Activated T-cell treated with anti-CD3 and anti-CD28 coated beads, Interleukin-2, amount 50 U/mL, for 4 hours (primary cell): ENCODE measurements around the gene SIRT4. TPM values are rescaled to one million over a fixed set of nuclear protein-coding genes. Genes with fewer than 3 reads are reported as not detected.
"Not testable (repeated sequence)": the region's sequence is repeated elsewhere in the genome, so short reads cannot be mapped to it uniquely, and the experiment has no call there.

Experiments
- ATAC-seq, 2 donors: fragments of 200-7000 bp; cut with Tn5 transposase; one replicate each; pipeline ENCODE4 v1.10.0; 2021
- DNase-seq: peaks from one replicate; pipeline ENCODE4 v3.0.0-alpha.2; 2020
- H3K27me3 Mint-ChIP-seq: one replicate; pipeline ENCODE4 v1.8.0; 2021; ENCODE audit warnings: low read depth, mixed read lengths
- H3K36me3 Mint-ChIP-seq: one replicate; pipeline ENCODE4 v1.8.0; 2022; ENCODE audit warnings: mixed read lengths; ENCODE audit not compliant: insufficient read depth
- H3K4me1 Mint-ChIP-seq: one replicate; pipeline ENCODE4 v1.8.0; 2021; ENCODE audit warnings: low read depth, mixed read lengths
- H3K4me3 Mint-ChIP-seq: one replicate; pipeline ENCODE4 v1.8.0; 2021; ENCODE audit warnings: mild to moderate bottlenecking, moderate library complexity, mixed read lengths
- H3K9me3 Mint-ChIP-seq: one replicate; pipeline ENCODE4 v1.8.0; 2021; ENCODE audit warnings: mixed read lengths
- total RNA-seq, 3 donors: library from RNA; stranded (reverse); gene quantifications; one replicate each; pipeline ENCODE4 v1.2.1, GENCODE V29; 2021

Gene SIRT4
- total RNA-seq = 1 to 10 TPM; 1.3 to 1.8 (median 1.5) TPM

DNA sequence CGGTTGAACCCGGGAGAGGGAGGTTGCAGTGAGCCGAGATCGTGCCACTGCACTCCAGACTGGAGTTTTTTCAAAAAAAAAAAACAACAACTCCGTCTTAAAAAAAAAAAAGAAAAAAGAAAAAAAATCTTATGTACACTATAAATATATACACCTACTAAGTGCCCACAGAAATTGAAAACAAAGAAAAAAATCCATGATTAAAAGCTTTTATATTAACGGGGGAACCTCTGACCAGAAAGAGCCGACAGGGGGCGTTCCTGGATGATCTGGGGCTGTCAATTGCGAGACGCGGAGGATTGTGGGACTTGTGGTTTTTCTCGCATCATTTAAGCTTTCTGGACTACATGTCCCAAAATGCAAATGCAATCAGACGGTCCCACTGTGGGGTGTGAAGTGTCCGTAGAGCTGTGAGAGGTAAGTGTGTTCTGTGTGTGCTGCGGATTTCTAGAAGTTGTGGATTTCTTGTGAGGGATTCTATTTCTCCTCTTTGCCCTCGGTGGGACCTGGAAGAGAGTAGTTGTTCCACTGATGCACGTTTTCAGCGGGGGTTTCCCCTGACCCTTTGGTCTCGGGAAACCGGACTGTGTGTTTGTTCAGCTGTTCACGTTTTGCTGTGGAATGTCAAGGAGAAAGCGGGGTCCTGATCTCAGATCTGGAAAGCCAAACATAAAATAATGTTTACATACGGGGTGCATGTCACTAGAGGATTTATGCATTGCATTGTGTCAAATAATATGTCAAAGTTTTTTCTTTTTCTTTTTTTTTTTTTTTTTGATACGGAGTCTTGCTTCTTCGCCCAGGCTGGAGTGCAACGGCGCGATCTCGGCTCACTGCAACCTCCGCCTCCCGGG lies at the start of gene SIRT4:
Gene SIRT4, plus strand, starts transcription at position 360 of the 854 bp plus-strand sequence. CDS start 1,241 bp downstream, outside the sequence.
- H3K36me3 Mint-ChIP-seq = no peaks in the 10 kb centered on the region
- H3K9me3 Mint-ChIP-seq = no peaks in the 10 kb centered on the region
- H3K4me3 Mint-ChIP-seq = peak within 1 kb of the TSS; percentile 96
- DNase-seq (peak; percentile 84), ATAC-seq (peak; percentile 100)
- no peaks in the 10 kb centered on the region for H3K27me3 Mint-ChIP-seq
- H3K4me1 Mint-ChIP-seq = peaks cover 8% of the 10 kb centered on the region

- H3K9me3 Mint-ChIP-seq, H3K27me3 Mint-ChIP-seq, DNase-seq, ATAC-seq: not testable (repeated sequence)
- Mint-ChIP-seq H3K4me1 (peaks cover 86% of the 10 kb centered on the region), H3K36me3 (peaks cover 17% of the 10 kb centered on the region), H3K4me3 (peak overlapping the region; percentile 68)
Measured at GRCh38 chr12:120253313-120253712, 48.8 kb upstream of the SIRT4 start.

GRCh38 chr12:120254809-120255208 lies 47.3 kb upstream of the SIRT4 start:
- Mint-ChIP-seq H3K36me3 (peaks cover 14% of the 10 kb centered on the region), H3K4me3 (no peak overlapping the region), H3K9me3 (no peaks in the 10 kb centered on the region), H3K27me3 (no peaks in the 10 kb centered on the region), H3K4me1 (peaks cover 86% of the 10 kb centered on the region)
- DNase-seq (no peak), ATAC-seq (no peak)

GRCh38 chr12:120257041-120257821 lies 44.9 kb upstream of the SIRT4 start:
- H3K36me3 Mint-ChIP-seq = peaks cover 14% of the 10 kb centered on the region
- peaks cover 88% of the 10 kb centered on the region for H3K4me1 Mint-ChIP-seq
- H3K4me3 Mint-ChIP-seq = no peak overlapping the region
- ATAC-seq (no peak), DNase-seq (no peak)
- H3K27me3 Mint-ChIP-seq = no peaks in the 10 kb centered on the region
- no peaks in the 10 kb centered on the region for H3K9me3 Mint-ChIP-seq

GRCh38 chr12:120258323-120258896 lies 43.7 kb upstream of the SIRT4 start:
- H3K27me3 Mint-ChIP-seq = no peaks in the 10 kb centered on the region
- peaks cover 88% of the 10 kb centered on the region for H3K4me1 Mint-ChIP-seq
- H3K36me3 Mint-ChIP-seq = peaks cover 14% of the 10 kb centered on the region
- DNase-seq (no peak), ATAC-seq (no peak)
- H3K4me3 Mint-ChIP-seq = no peak overlapping the region
- no peaks in the 10 kb centered on the region for H3K9me3 Mint-ChIP-seq

DNA sequence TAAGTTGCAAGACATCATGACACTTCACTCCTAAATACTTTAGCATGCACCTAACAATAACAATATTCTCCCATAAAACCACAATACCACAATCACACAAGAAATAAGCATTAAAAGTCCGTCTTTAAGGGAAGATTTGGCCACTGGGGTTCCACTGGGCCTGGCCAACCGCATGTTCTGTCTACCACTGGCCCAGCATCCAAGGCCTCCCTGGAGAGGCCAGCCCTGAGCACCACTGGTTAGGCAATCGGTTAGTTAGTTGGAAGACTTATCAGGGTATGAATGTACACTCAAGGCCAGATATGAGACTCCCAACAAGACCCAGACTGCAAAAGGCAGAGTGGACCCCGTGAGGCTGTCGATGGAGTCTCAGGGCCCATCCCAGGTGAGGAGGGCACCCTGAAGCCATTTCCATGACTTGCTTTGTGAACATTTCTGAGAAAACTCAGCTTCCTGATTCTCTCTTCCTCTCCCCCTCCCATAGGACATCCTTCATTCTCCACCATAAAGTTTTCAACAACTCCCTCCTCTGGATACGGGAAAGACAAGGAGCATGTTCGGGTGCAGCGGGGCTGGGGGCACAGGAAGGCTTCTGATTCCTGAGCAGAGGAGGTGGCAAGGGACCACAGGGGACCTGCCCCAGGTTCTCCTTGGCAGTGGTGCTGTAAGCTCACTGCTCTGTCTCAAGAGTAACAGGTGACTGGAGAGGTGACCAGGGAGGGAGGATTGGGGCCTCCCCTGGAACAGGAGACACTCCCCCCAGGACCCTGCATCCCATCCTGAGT lies 42.5 kb upstream of the SIRT4 start:
- DNase-seq (no peak), ATAC-seq (no peak)
- Mint-ChIP-seq H3K9me3 (no peaks in the 10 kb centered on the region), H3K27me3 (no peaks in the 10 kb centered on the region), H3K4me3 (no peak overlapping the region), H3K4me1 (peaks cover 91% of the 10 kb centered on the region), H3K36me3 (peaks cover 13% of the 10 kb centered on the region)

DNA sequence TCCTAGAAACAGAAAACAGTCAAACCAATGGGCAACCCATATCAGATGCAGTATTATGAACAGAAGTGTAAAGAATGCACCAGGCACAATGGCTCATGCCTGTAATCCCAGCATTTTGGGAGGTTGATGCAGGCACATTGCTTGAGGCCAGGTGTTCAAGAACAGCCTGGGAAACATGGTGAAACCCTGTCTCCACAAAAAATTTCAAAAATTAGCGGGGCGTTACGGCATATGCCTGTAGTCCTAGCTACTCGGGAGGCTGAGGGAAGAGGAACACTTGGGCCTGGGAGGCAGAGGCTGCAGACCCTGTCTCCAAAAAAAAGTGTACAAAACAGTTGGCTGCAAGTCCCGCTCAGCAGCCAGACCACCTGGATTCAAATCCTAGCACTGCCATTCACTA lies 41.5 kb upstream of the SIRT4 start:
- no peak for ATAC-seq
- no peak overlapping the region for H3K4me3 Mint-ChIP-seq

GRCh38 chr12:120261951-120262851 lies 39.9 kb upstream of the SIRT4 start:
- Mint-ChIP-seq H3K4me1 (peaks cover 76% of the 10 kb centered on the region), H3K9me3 (no peaks in the 10 kb centered on the region), H3K27me3 (no peaks in the 10 kb centered on the region), H3K4me3 (peak overlapping the region; percentile 91), H3K36me3 (peaks cover 2% of the 10 kb centered on the region)
- ATAC-seq = peak; percentile 19 to 36
- DNase-seq = peak; percentile 15

More for the DNA sequence above, 41.5 kb upstream of the SIRT4 start:
- Mint-ChIP-seq H3K27me3 (no peaks in the 10 kb centered on the region), H3K4me1 (peaks cover 88% of the 10 kb centered on the region), H3K9me3 (no peaks in the 10 kb centered on the region), H3K36me3 (peaks cover 7% of the 10 kb centered on the region)
- DNase-seq = no peak

DNA sequence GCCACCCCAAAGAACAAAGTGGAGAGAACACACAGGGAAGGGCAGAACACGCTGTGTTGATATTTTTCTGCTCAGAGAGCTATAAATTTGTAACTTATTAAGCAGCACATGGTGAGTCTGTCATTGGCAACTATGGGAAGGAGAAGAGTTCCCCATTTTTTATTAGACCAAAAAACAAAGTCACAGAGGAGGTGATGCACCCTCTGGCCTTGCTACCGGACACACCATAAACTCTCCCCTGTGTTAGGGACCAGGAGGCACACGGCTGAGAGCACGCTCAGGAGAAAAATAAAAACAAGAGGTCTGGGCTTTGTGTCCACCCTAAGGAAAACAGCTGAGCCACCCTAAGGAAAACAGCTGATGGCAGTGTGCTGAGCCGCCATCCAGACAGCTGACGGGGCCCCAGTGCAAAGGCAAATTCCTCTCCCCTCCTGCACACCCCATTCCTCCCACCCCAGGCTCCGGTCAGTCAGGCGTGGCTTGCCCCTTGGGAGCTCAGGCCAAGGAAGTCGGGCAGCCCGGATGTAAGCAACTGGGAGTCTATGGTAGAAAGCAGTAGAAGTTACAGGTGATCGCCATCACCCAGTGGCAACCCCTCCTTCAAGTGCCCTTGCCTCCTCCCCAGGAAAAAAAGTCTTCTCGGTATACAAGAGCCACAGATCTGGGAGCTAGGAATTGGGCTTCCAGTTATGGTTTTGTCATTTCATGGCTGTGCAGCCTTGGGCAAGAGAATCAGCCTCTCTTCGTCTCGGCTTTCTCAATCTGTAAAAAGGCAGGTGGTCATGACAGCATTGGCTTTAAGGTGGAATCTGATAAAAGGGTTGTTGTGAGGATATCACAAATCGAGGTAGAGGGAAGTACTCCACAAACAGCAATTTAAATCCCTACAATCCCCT lies 39.0 kb upstream of the SIRT4 start:
- Mint-ChIP-seq H3K4me1 (peaks cover 67% of the 10 kb centered on the region), H3K27me3 (no peaks in the 10 kb centered on the region), H3K9me3 (no peaks in the 10 kb centered on the region), H3K4me3 (peak overlapping the region; percentile 91), H3K36me3 (peaks cover 2% of the 10 kb centered on the region)
- no peak for DNase-seq
- no peak for ATAC-seq

- ATAC-seq = no peak
- H3K9me3 Mint-ChIP-seq = no peaks in the 10 kb centered on the region
- no peak for DNase-seq
- peak overlapping the region; percentile 91 for H3K4me3 Mint-ChIP-seq
- peaks cover 60% of the 10 kb centered on the region for H3K4me1 Mint-ChIP-seq
- no peaks in the 10 kb centered on the region for H3K36me3 Mint-ChIP-seq
- H3K27me3 Mint-ChIP-seq = no peaks in the 10 kb centered on the region
Measured at GRCh38 chr12:120263748-120264085, 38.4 kb upstream of the SIRT4 start.

GRCh38 chr12:120264086-120264903 lies 37.8 kb upstream of the SIRT4 start:
- no peak for ATAC-seq

More at GRCh38 chr12:120264086-120264903, 37.8 kb upstream of the SIRT4 start:
- Mint-ChIP-seq H3K9me3 (no peaks in the 10 kb centered on the region), H3K4me1 (peaks cover 56% of the 10 kb centered on the region), H3K36me3 (no peaks in the 10 kb centered on the region), H3K4me3 (peak overlapping the region; percentile 91), H3K27me3 (no peaks in the 10 kb centered on the region)
- no peak for DNase-seq
